GM10847 (cell line): ENCODE results near the gene LIPC.

Experiments used
- POLR2A ChIP-seq: IDR thresholded peaks from 2 replicates; pipeline ENCODE4 v1.6.1; 2011; ENCODE audit not compliant: insufficient read length; ENCODE audit errors: extremely low read depth

The LIPC gene

GRCh38 chr15:58498821-58499580 lies 67.2 kb downstream of the LIPC start:
- no peak for TF ChIP-seq POLR2A

GRCh38 chr15:58501006-58501405 lies 69.2 kb downstream of the LIPC start:
- no peak for TF ChIP-seq POLR2A

- no peak for TF ChIP-seq POLR2A
Observed at GRCh38 chr15:58501636-58502188, 69.9 kb downstream of the LIPC start.

GRCh38 chr15:58503139-58504027 lies 71.6 kb downstream of the LIPC start:
- no peak for TF ChIP-seq POLR2A

GRCh38 chr15:58504674-58505234 lies 73.0 kb downstream of the LIPC start:
- TF ChIP-seq POLR2A, result no peak

- no peak for TF ChIP-seq POLR2A
Observed at GRCh38 chr15:58505581-58505980, 73.8 kb downstream of the LIPC start.

- no peak for TF ChIP-seq POLR2A
Observed at GRCh38 chr15:58506064-58506490, 74.3 kb downstream of the LIPC start.

GRCh38 chr15:58506783-58507668 lies 75.2 kb downstream of the LIPC start:
- TF ChIP-seq POLR2A, result no peak

- no peak for TF ChIP-seq POLR2A
Observed at GRCh38 chr15:58509556-58509955, 77.8 kb downstream of the LIPC start.

GRCh38 chr15:58510715-58511598 lies 79.2 kb downstream of the LIPC start:
- no peak for TF ChIP-seq POLR2A

- no peak for TF ChIP-seq POLR2A
Observed at GRCh38 chr15:58511599-58511987, 79.8 kb downstream of the LIPC start.

- no peak for TF ChIP-seq POLR2A
Observed at GRCh38 chr15:58512522-58512921, 80.7 kb downstream of the LIPC start.

GRCh38 chr15:58513008-58513407 lies 81.2 kb downstream of the LIPC start:
- no peak for TF ChIP-seq POLR2A
